ENCODE measurements around the gene GLCCI1.

Gene GLCCI1

DNA sequence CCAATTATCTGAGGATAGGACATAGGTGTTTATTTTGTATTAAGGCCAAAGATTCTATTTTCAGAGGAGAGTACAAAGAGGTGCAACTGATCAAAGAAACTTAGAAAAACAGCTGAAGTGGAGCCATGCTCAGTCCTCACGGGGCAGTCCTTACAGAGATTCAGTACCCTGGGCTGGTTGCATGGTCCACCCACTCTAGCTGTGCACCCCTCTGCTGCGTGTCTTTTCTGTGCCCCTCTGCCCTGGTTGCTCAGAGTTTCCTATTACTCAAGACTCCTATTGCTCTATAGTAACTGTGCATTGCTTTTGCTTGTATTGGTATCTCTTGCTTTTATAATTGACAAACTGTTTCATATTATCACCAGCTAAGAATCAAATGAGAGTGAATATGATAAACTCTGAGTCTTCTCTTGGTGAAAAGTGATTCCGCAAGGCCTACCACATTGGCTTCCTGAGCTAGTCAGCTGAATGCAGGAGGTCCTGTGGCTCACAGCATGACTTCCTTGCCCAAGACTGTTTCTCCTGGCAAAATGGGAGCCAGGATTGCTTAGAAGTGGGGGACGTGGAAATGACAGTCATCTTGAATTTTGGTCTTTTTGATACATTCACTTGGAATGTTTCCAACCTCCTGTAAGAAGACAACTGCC is 137.0 kb downstream of the GLCCI1 start:
- no peak for DNase-seq

DNA sequence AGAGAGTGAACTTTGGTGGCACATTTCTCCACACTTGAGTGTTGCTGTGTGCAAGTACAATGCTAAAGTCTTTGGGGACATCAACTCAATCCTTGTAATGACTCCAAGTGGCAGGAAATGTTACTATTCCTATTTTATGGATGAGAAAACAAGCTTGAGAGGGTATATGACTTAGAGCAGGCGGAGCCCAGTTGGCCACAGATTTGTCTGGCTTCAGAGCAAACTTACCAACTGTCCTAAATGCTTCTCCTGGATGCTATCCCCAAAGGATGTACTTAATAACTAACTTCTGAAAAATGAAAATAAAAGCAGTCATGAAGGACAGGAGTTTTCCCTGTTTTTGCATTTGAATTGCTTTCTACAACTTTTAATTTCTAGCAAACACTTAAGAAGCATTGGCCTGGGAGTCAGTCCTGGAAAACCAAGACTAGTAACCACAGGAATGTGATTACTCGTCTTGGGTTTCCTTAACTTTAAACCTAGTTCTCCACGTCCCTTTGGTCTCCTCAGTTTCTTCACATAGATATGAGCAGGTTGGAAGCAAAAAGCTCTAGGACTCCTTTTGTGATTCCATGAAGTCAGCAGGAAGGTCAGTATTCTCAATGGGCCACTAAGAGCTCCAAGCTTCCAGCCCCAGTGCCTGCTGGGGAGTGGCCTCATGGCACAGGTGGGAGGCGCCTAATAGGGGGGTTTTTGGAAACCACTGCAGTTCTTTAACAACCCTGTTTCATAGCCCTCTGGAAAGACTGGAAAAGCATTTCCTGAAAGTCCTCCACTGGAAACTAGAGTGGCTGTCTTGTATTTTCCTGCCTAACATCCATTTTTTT is 140.8 kb downstream of the GLCCI1 start:
- no peak for DNase-seq

DNA sequence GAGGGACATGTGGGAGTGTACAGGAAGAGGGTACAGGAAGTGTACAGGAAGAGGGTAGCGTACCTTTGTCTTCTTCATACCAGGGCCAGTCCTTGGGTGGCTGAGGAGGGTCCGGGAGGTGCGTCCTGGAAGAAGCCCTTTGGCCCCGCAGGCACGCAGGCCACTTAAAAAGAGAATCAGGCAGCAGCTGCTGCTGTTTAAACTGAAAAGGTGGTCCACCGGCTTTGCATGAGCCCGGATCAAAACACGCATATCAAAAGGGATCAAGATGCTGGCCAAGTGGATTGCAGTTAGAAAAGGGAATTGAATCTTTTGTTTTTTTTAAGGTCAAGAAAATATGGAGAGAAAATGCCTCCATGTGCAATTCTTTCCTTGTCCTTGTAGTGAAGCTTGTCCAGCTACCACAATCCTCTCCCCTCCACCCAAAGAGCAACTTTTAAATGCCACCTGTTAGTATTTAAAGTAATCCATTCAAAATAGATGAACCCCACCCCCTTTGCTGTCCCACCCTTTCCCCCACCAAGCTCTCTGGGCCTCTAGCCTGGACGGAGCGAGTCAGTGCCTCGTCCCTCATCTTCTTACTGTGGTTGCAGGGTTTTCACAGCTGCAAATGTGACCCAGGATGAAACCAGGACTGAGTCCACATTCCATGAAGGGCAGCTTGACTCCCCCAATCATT is 142.8 kb downstream of the GLCCI1 start:
- no peak for DNase-seq

- DNase-seq = no peak
These were observed 144.1 kb downstream of the GLCCI1 start for GRCh38 chr7:8112685-8113084.

DNA sequence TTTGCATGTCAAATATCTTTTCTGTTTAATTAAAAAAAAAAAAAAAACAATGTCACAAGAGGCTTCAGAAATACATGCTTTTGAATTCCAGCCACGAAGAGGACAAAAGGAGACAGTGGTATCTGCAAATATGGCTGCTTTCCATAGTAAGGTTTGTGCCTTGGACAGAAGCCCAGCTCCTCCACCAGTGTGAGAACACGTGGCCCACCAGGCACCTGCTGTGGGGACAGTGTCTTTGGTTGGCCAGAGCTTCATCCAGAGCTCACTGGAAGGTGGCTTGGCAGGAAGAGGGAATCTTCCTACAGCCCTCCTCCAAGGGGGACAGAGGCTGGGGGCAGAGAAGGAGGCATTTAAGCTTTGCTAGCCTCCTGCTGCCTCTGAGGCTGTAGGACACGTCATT is 144.6 kb downstream of the GLCCI1 start:
- DNase-seq = no peak

DNA sequence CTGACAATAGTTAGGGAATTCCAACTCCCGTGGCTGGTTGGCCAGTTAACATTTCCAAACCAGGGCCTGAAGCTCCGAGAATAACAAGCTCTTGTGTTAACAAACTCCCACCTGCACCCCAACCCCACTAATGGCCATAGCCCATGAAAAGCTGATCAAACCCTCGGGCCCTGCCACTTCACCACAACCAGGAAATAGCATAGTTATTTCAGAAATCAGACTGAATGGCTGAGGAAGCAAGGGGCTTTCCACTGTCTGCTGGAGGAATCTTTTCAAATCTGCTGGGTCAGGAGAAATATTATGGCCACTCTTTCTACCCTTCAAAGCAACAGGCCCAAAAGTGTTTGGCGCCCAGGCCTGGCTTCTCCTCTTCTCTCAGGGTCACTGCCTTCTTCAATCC is 145.6 kb downstream of the GLCCI1 start:
- DNase-seq = no peak

DNA sequence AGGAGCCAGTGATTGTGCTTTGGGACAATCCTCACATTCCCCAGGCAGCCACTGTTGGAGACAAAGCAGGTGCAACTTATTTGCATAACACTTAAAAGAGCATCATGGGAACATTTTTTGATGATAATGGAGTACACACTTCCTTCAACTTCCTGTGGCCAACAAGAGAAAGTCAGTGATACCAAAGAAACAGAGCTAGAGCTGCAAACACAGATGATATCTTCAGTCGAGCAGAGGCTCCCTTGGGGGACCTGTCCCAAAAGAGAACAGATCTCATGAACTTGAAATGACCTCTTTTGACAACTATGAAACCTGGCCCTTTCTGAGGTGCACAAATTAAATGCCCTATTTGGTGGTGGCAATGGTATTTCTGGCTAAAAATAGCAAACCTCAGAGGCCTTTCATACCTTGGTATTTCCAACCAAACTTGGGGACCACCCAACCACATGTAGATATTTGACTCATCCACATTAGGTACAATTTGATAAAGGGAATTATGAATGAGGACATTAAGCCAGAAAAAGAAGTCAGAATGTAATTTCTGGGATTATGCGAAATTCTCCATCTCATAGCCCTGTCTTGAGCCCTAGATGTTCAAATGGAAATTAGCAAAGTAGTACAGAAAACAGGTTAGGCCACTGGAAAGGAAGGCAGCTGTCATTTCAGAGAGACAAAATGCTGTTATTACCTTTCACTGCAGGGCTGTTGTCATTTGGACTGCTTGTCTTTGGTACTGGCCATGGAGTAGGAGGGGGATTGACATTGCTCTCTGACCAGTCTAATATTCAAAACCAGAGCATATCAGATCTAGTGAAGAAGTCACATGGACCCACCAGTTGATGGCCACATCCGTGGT is 147.2 kb downstream of the GLCCI1 start:
- no peak for DNase-seq

DNA sequence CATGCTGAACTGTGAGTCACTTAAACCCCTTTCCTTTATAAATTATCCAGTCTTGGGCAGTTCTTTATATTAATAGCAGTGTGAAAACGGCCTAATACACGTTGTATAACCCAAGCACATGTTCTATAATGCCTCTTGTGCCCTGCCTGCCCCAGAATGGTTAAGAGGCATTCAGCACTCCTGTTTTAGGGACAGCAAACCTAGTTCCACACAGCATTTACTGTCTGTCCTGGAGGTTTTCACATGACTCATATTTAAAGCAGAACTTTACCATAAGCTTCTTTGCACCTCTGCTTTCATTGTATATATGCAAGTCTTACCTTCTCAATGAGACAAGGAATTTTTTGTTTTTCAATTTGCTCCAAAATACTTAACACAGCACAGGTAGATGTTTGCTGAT is 148.6 kb downstream of the GLCCI1 start:
- DNase-seq = no peak

- no peak for DNase-seq
These were observed 150.7 kb downstream of the GLCCI1 start for GRCh38 chr7:8119262-8119661.

DNA sequence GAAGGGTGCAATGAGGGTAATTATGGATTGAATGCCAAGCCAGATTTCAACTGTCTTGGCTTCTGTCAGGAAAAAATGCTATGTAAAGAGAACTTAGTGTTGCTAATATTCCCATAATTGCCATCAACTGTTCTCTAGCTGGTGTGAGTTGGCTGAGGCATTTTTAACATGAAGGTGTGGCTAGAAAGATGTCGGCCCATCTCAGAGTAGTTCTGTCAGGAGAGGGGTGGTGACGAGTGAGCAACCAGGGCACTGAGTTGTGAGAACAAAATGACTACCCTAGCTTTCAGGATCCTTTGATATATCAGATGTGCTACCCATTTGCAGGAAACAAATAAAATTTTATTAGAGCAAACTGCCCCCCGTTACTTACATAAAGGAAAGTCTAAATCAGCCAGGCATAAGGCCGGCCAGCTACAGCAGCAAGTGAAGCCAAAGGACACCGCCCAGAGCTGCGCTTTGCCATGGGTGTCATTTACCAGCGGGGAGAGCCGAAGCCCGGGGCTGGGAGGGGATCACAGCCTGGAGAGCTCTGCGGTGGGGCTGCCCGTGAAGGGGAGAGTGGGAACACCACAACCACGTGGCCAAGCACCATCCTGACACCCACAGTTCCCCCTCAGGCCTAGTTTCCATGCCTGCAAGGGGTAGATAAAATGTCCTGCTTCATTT is 151.9 kb downstream of the GLCCI1 start:
- no peak for DNase-seq

GRCh38 chr7:8121243-8121642 is 152.6 kb downstream of the GLCCI1 start:
- DNase-seq = no peak

DNA sequence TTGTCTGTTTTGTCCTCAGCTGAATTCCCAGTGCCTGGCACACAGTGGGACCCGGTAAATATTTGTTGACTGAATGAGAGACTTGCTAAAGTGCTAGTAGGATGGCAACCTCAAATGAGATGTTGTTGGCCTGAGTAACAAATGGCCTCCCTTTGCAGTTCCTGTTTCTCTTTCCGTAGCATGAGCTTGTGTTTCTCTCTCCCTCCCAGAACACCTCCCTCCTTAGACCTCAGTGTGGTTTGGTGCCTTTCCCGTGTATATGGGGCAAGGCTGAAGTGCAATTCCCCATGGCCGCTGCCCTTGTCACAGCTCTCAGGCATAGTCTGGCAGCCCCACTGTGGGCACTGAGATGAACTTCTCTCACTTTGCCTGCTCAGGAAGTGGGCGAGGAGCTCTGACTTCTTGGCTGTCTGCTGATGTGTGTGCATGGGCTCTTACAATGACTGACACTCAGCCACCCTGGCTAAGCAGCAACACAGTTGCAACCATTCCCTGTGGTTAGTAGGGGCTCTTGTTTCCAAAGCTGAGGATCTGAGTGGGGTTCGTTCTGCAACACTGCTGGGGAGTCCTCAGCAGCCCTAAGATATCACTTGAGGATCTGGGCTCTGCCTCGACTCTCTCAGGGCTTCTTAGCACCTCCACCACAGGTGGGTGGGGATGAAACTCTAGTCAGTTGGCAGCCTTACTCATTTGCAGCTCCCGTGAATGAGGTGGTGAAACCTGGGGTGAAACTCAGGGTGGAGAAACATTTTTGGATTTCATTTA is 157.3 kb downstream of the GLCCI1 start:
- peak; percentile 83 for DNase-seq

DNA sequence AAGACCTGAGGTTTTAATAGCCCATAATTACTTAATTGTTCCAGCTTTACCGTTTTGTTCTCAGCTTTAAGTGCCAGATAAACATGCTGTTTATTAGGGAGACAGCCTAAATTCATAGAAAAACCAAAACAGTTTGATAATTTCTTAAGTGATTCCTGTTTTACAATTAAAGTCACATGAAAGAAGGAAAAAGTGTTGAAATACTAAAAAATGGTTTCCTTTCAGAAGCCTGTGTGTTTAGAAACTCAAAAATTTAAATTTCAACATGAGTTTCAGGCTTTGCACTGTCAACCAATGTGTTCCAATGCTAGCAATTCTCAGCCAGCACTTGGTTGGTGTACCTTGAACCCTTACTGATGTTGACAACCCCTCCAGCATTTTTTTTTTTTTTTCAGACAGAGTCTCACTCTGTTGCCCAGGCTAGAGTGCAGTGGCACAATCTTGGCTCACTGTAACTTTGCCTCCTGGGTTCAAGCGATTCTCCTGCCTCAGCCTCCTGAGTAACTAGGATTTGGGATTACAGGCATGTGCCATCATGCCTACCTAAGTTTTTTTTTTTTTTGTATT is 158.1 kb downstream of the GLCCI1 start:
- no peak for DNase-seq

DNA sequence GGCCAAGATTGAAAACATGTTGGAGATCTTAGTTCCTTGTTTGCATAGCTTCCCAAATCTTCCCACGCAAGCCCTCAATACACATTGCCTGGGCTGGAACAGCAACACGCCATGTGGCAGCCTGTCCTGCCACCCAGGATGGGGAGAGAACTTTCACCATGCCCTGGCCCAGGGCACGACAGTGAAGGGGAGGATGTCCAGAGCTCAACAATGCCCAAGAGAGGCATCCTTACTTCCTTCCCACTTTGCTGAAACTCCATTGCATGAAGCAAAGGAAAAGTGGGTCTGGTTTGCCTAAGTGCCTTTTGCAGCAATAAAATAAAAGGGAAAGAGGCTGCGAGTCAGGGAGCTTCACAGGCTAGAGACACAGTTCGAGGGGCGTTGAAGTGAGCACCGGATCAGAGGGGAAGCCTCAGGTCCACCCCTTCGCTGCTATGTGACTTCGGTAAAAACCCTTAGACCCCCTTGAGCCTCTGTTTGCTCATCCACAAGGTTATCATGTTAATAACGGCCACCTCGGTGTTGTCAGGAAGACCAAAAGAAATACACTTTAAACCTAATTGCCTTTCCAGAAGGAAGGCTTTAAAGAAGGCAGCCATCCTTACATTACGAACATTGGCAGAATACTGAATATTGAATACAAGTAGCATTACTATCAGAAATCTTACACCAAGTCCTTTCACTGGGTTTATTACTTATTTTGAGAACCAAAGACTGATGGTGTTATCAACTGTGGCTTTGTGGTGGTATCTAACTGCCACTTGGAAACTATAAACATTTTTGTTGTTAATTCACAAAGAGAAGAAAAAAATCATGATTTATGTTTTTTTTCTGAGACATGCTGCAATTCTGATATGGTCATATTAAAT is 160.1 kb downstream of the GLCCI1 start:
- no peak for DNase-seq

- DNase-seq = no peak
These were observed 160.7 kb downstream of the GLCCI1 start for GRCh38 chr7:8129318-8129659.

- no peak for DNase-seq
These were observed 162.1 kb downstream of the GLCCI1 start for GRCh38 chr7:8130663-8131062.

GRCh38 chr7:8131694-8132605 is 163.4 kb downstream of the GLCCI1 start:
- DNase-seq = no peak

DNA sequence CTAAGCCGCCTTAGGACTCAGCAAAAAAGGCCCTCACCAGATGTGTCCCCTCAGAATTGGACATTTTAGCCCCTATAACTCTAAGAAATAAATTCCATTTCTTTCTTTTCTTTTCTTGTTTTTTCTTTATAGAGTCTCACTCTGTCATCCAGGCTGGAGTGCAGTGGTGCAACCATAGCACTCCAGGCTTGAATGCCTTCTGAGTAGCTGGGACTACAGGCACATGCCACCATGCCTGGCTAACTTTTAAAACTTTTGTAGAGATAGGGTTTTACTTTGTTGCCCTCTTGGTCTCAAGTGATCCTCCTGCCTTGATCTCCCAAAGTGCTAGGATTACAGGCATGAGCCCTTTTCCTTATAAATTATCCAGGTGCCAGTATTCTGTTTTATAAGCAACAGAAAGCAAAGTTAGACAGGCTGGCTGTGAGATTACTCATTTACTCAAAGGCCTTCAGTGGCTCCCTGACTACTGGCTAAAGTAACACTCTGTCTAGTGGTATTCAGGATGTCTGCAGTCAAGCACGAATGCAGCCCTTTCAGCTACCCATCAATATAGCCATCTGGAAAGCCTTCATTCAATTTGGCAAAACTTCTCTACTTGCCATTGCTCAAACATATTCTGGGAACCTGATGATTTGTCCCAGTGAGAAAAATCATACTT is 164.7 kb downstream of the GLCCI1 start:
- DNase-seq = no peak

Measured in stimulated activated CD4-positive, alpha-beta T cell treated with anti-CD3 and anti-CD28 coated beads, Interleukin-4, amount 100 ng/mL, for 24 hours (primary cell).